Mesenteric fat pad (tissue), 1 donor: ENCODE measurements around the gene FGF19. TPM values are rescaled to one million over a fixed set of nuclear protein-coding genes. Genes with fewer than 3 reads are reported as not detected.

Experiments
- DNase-seq: peaks from one replicate; pipeline ENCODE4 v3.0.0-alpha.2; 2020; ENCODE audit warnings: low spot score
- long read RNA-seq: library from polyadenylated mRNA; unstranded; transcript quantifications from one replicate; pipeline ENCODE4 v2.0.0, GENCODE V29; 2020
- total RNA-seq: library from RNA; stranded (reverse); fragmentation: NEBNext Ultra II Directional; extraction: Animal tissue kit (Norgen Biotek cat#: 25700); gene quantifications from one replicate; pipeline ENCODE4 v1.2.1, GENCODE V29; 2021
- donor health status: DM: yes; HTN: yes; CAD: no.

The FGF19 gene, protein sequence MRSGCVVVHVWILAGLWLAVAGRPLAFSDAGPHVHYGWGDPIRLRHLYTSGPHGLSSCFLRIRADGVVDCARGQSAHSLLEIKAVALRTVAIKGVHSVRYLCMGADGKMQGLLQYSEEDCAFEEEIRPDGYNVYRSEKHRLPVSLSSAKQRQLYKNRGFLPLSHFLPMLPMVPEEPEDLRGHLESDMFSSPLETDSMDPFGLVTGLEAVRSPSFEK
- not detected for total RNA-seq
- long read RNA-seq = 0 reads

DNA sequence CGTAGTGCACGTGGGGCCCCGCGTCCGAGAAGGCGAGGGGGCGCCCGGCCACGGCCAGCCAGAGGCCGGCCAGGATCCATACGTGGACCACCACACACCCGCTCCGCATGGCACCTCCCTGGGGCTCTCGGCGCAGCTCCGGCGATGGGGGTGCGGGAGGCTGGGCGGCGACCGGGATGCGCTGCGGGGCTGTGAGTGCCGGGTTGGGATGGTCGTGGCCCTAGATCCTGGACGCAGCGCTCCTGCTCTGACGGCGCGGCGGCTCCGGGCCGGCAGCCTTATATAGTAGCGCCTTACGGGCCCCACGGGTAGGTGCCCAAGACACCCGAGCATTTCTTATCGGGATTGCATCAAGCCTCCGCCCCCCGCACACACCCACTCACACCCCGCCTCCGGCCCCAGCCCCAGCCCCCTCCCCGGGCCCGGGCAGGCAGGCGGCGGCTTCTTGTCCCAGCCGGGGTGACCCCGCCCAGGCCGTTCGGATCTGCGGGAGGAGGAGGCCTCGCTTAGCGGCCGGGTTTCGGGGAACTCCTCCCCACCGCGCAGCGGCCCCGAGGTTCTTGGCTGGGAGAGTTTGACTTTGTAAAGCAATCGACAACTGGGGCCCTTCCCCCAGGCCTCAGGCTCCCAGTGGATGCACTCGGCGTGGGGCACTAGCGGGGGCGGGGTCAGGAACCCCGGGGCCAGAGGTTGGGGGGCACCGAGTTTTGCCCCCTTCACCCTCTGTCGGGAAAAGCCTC is at the start of gene FGF19:
FGF19 (minus strand) TSS at position 255 of the 740 bp plus-strand sequence; CDS start at position 109, 146 bp downstream.
- DNase-seq = no peak

DNA sequence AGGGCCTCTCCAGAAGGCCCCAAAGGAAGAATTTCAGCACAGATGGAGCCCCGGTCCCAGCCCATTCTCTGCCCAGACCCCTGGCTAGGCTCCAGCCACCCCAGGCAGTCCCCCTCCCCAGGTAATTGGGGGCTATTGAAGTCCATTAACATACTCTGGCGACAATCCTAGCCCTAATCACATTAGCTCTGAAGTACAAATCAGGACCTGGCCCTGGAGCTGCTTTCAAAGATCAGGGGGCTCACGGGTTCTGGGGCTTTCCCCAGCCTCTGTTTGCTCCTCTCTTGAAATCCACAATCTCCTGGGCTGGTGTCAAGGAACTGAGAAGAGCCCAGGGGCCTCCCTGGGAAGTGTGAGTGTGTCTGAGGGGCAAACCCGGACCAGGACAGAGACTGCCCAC is 49.1 kb upstream of the FGF19 start:
- no peak for DNase-seq

DNA sequence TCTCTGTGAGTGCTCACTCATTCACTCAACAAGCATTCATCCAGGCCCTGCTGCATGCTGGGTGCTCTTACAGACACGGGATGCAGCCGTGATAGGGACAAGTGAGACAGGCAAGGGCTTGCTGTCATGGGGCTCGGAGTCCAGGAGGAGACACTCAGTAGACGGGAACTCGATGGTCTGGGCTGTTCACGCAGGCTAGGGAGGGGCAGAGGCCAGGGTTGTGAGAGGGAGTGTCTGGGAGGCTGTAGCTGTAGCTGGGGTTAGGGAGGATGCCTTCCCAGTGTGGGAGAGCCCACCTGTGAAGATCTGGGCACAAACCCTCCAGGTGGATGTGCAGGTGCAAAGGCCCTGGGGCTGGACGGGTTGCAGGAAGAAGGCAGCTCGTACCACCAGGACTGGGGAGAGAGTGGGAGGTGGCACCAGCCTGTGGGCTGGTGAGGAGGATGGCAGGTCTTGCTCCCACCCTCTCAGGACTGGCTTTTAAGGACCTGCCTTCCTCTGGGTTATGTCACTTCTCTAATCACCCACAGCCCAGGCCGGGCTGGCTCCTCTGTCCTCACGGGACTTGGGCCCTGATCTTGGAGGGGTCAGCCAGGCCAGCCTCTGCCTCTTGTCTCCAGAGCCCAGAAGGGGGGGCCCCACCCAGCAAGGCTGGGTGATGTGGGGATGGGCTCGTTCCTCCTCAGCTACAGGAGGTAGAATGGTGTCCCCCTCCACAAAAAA is 47.2 kb upstream of the FGF19 start:
- DNase-seq = no peak

DNA sequence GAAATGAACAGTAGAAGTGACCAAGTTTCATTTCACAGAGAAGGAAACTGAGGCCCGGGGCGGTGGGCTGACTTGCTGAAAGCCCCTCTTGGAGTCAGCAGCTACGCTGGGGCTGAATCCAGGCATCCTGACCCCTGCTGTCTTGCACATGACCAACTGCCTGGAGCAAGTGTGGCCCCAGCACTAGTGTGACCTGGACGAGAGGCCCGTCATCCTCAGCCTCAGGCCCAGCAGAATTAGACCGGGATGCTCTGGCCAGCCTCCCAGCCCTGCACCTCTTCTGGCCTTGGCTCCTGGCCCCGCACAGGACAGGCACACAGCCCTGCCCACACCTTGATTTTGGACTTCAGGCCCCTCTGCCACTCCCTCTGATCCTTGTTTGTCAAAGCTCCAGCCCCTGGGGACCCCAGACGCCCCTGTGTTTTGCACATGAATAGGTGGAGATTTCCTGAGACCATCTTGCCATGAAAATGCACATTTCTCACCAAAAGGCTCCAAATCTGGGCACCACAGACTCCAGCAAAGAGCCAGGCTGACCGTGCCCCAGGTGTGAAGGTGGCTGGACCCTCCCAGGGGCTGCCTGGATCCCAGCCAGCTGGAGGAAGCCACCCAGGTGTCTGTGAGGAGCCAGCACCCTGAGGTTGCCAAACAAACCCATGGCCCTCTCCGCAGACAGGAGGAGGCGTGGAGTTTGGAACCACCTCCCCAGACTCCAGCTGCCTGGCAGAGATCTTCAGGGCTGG is 46.5 kb upstream of the FGF19 start:
- no peak for DNase-seq

DNA sequence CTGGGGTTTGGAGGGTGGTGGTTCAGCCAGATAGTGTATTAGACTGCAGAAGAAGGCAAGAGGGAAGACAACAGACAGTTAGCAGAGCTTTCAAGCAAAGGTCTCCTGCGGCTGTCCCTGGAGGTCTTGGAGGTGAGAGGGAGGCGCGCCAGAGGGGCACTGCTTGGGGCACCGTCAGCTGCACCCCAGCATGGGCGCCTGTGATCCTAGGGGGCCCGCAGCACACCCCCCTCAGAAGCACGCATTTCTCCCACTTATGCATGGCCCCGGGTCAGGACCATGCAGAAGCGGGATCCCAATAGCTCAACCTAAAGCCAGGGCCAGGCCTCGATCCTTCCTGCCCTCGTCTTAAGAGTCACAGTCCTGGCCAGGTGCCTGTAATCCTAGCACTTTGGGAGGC is 44.8 kb upstream of the FGF19 start:
- DNase-seq = no peak

DNA sequence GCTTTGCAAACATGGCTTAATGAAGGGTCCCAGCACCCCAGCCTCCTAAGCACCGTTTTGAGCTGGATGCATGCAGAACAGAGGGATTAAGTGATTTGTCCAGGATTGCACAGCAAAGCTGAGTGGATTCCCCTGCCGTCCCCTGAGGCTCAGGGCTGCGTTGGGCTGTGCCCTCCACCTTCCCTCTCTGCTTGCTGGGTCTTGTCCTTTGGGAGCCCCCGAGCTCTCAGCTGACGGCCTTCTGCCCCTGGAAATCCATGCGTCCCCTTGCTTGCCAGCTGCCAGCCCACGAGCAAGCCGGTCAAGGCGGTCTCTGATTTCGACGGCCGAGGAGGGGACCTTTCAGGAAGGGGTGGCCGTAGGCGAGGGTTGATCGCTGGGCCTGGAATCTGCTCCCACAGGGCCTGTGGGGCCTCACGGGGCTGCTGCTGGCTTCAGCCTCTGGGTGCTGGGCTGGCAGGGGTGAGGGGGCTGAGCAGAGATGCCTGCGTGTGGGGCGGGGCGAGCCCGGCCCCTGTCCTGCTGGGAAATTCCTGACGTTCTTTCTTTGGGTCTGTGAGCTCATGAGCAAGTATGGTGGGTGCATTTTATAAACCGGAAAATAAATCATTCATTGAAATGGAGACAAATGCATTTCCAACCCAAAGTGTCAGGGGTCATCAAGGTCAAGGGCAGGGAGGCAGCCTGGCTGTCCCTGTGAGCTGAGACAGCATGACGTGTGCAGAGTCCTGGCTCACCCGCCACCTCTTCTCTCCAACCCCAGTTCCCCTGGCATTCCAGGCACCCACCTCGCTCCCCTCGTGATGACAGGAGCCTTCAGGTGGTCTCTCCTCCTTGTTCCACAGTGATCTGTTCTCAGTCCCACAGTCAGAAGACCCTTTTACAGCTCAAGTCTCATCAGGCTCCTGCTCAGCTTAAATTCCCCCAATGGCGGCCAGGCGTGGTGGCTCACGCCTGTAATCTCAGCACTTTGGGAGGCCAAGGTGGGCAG is 43.2 kb upstream of the FGF19 start:
- DNase-seq = no peak

DNA sequence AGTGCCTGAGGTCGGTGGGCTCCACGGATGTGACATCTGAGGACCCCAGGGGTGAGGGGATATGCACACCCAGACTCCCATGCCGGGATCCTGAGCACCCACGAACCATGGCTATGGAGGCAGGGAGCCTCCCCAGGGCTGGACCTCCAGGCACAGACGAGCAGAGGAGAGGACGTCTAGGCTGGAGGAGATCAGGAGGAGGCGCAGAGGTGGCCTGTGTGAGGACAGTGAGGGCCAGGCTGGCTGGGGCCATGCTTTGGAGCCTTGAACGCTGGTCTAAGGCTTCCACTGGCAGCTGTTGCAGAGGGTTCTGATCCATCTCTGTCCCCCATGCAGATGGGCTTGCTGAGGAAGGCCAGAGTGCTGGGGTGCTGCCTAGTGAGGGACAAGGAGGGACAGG is 42.3 kb upstream of the FGF19 start:
- no peak for DNase-seq

DNA sequence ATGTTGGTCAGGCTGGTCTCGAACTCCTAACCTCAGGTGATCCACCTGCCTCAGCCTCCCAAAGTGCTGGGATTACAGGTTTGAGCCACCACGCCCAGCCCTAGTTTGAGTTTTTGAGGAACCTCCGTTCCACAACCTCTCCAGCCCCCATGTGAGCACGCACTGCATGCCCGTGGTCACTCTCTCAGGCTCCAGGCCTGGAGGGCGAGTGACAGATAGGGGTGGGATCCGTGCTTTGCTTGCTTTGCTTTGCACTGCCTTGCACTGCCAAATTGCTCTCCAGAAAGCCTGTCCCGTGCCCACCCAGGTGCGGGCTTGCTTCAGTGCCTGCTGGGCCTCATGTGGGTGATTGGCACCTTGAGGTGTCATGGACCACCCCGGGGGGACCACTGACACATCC is 41.4 kb upstream of the FGF19 start:
- DNase-seq = no peak

DNA sequence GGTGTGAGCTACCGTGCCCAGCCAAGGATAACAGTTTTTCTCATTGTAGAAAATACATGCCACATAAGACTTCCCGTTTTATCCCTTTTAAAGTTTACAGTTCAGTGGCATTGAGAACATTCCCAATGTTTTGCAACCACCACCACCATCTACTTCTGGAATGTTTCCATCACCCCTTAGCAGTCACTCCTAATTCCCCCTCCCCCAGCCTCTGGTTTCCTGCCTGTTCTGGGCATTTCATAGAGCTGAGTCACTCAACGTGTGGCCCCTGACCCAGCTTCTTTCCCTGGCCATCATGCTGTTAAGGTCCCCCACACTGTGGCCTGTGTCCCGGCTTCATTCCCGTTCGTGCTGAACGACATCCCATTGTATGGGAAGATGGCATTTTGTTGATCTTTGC is 40.6 kb upstream of the FGF19 start:
- no peak for DNase-seq

DNA sequence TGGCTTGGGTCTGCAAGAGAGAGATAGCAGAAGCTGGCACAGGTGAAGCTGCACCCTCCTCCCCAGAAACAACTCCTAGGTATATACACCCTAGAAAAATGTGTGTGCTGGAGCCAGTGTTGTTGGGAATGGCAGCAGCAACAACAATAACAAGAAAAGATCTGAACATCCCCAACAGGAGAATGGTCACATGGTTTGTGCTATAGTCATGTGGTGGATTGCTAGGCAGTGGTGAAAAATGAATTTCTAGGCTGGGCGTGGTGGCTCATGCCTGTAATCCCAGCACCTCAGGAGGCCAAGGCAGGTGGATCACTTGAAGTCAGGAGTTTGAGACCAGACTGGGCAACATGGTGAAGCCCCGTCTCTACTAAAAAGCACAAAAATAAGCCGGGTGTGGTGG is 31.0 kb upstream of the FGF19 start:
- DNase-seq = no peak

DNA sequence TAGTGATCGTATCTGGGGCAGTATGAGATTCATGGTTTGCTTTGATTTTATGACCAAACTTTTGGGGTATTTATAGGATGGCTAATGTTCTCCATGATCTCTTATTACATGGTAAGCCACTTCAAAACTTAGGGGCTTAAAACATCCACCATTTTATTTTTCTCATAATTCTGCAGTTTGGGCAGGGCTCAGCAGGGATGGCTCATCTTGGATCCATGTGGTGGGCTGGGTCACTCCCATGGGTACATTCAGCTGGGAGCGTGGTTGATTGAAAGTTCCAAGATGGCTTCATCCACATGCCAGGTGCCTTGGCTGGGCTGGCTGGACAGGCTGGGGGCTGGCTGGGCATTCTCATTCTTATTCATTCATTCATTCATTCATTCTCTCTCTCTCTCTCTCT is 30.5 kb upstream of the FGF19 start:
- no peak for DNase-seq

DNA sequence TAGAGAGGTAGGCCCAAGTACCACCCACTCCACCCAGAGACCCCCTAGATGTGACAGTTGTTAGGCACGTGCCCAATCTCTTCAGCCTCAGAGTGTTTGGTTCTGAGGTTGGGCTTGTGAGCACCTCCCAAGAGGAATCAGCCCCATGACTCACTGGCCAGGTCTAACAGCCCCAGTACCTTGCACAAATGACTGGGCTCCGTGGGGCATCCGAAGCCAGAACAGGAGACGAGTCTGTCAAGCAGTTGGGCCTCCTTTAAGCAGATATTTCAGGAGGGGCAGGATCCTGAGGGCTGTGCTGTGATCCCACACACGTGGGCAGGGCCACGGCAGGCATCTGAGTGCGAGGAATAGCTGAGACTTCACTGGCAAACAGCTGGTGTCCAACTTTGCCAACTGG is 29.1 kb upstream of the FGF19 start:
- DNase-seq = no peak

DNA sequence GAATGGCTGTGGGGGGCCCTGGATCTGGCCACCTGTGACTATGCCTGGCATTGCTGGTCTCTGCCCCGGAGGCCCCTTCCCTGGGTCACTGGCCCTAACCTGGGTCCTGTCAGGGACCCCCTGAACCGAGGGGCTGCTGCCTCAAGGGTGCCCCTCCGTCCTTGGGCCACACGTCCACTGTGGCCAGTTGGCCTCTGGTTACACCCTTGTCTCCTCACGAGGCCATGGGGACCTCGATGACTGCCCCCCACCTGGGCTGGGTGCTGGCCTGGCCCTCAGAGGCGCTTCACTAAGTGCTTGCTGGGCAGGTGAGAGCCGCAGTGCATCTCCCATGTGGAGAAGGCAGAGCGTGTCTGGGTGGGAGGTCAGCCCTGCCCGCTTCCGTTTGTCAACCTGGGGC is 27.3 kb upstream of the FGF19 start:
- DNase-seq = no peak

DNA sequence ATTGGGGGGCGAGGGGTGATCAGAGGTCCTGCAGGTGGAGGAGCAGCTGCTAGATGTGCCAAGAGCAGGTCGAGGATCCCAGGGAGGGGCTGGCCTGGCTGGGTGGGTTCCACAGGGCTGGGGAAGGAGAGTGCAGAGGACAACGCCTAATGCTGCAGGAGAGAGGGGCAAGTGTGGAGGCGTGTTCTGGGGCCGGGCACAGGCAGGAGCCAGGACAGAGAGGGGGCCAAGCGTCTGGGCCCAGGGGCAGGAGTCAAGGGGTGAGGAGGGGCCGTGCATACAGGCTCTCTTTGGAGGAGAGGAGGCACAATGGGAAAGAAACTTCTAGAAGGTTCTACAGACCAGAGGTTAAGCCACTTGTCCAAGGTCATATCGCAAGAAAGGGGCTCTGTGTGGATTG is 26.7 kb upstream of the FGF19 start:
- DNase-seq = no peak

DNA sequence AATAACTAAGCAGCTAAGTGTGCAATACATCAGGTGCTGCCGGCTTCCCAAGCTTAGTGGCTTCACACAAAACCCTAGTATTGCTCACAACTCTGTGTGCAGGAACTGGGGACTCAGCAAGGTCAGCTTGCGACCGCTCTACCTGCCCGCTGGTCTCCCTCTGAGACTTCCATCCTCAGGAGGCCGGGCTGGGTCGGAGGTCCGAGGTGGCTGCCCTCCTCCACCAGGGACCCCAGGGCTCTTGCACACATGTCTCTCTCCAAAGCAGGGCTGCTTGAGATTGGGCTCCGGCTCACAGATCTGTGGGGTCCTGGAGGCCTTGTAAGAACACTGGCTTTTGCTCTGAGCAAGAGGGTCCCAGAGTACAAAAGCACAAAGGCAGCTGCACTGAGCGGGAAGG is 25.4 kb upstream of the FGF19 start:
- DNase-seq = no peak

DNA sequence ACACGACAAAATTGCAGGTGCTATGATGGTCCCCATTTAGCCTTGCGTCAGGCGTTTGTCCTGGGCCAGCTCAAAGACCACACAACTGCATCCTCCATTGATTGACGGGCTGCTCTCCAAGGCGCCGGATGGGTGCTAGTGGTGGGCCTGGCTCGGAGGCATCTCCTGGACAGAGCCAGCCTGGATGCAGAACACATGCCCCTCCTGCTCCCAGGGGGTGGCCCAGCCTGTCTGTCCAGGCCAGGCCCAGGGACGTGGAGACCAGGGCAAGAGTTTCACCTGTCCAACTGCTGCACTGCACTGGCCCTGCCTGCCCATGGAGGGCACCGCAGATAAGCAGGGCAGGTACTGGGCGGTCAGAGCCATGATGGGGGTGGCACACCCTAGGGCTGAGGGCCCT is 23.4 kb upstream of the FGF19 start:
- DNase-seq = no peak

DNA sequence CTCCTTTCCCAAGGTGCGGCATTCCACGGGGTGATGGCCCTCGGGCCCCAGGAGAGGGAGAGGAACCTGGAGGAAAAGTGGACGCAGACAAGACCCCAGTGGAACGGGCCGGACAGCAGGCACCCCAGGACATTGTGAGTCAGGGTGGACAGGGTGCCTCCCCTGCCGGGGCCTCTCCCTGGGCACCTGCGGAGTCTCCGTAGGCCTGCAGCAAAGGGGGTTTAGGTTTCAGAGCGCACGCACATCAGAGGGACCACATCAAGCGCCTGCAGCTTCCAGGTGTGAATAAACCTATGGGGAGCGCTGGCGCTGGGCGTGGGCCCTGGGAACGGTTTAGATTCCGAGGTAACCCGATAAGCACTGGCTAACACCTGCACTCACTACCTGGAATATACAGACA is 22.7 kb upstream of the FGF19 start:
- DNase-seq = no peak

DNA sequence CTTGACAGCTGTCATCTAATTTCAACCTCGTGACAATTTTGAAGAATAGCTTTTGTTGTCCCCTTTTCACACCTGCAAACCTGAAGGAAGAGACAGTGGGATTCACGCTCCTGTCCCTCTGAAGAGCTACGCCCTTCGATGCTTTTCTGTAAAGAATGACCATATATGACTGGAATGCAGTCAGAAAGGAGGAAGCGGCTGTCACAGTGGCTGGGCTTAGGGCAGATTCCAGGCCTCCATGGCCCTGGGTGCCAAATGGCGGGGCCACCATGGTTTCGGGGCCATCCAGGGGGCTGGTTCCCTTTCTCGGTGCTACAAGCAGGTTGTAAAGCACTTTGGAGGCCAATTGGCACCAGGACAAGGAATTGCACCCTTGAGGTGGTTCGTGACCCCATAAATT is 22.2 kb upstream of the FGF19 start:
- no peak for DNase-seq

DNA sequence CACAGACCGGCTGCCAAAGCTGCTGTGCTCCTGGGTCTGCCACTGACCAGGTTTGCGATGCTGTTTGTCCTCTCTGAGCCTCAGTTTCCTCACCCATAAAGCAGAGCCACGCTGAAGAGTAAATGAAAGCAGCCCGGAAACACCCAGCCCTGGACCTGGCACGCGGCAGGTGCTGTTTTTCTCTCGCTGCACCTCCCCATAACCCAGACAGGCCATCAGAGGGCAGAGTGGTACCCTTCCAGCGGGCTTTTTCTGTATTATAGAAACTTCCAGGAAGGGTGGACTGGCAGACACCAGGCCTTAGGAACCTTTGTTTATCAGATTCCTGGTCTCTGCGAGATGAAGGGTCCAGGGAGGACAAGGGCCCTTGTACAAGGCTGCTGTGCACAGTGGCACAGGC is 17.9 kb upstream of the FGF19 start:
- no peak for DNase-seq

DNA sequence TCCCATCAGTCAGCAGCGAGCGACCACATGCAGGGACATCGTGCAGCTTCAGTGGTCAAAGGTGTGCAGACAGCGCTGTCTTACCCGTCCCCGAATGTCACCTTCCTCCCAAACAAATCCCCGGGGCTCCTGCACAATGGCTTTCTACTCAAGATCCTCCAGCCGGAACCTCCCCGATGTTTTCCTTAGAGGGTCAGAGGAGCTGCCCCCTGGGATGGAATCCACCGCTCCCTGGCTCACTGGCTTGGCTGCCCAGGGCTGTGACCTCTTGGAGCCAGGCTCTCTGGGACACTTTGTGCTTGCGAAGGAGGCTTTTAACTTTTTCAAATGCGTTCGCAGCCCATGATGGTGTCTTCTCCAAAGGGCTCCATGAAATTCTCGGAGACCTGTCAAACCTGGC is 17.3 kb upstream of the FGF19 start:
- no peak for DNase-seq

DNA sequence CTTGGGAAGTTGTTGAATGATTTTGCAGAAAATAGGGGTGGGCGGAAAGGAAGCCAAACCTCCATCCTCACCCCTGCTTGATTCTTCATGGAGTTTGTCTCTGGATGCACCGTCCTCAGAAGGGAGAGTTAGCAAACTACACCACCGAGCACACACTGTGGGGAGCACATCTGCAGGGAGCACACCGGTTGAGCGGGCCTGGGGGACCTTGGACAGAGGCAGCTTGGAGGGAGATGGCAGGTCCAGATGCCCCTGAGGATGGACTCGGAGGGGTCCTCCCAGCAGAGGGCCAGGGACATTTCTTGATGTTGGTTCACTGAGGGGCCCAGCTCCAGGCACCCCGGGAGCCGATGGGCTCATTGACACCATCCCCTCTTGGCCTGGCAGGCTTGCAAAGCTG is 15.1 kb upstream of the FGF19 start:
- DNase-seq = no peak
